Measurements from ENCODE around the gene COQ5.
A peak's percentile ranks its signal among the peaks of the same experiment; 100 is the strongest.
"Not testable (repeated sequence)": the region's sequence is repeated elsewhere in the genome, so short reads cannot be mapped to it uniquely, and the experiment has no call there.

The COQ5 gene

DNA sequence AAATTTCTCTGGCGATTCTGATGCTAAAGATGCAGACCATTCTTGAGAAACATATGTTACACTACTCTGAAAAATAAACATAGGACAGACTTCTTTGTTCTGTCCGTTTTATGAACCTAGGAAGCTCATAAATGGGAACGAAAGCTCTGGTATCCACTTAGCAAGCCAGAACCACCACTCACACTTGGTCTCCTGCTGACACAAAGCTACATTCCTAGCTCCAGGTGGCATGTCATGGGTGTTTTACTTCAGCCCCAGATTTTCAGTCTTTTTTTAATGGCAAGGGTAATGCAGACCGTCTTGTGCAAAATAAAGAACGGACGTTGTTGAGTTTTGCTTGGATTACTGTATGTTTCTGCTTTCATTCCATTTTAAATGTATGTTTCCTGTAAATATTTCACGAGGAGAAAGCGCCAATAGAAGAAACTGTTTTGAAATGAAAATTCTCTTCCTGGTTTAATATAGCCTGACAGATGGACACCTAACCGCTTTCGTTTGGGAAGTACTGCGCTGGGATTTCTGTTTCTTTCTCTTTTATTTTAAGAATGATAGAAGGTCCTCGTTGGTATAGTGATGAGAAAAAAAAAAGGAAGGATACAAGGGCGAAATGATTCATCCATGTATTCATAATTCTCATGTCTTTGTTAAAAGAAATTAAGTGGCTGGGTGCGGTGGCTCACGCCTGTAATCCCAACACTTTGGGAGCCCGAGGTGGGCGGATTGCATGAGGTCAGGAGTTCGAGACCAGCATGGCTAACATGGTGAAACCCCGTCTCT lies 871 bp upstream of the COQ5 start:
- no peak for DNase-seq (ENCODE audit: low spot score)

DNA sequence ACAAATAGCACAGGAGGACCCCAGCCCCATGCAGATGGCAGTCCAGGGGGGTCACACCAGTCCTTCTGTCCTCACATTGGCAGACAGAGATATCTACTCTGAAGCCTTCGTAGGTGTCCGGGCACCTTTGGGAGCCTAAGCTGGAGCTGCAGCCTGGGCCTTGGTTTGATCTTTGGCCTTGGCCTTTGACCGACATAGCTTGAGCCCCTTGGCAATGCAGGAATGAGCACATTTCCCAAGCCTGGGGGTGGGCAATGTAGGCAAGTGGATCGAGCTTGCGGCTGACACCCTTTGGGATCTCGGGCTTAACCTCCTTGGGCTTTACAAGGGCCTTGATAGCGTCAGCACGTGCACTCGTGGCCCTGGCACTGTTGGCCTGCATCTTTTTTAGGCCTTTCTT lies 6.4 kb downstream of the COQ5 start:
- no peak for DNase-seq (ENCODE audit: low spot score)

DNA sequence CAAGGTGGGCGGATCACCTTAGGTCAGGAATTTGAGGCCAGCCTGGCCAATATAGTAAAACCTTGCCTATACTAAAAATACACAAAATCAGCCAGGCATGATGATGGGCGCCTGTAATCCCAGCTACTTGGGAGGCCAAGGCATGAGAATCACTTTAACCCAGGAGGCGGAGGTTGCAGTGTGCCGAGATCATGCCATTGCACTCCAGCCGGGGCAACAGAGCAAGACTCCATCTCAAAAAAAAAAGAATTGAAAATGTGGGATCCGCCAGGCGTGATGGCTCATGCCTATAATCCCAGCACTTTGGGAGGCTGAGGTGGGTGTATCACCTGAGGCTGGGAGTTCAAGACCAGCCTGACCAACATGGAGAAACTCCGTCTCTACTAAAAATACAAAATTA lies 9.6 kb downstream of the COQ5 start:
- not testable (repeated sequence) for DNase-seq (ENCODE audit: low spot score)

GRCh38 chr12:120515496-120515895 lies 13.5 kb downstream of the COQ5 start:
- no peak for DNase-seq (ENCODE audit: low spot score)

DNA sequence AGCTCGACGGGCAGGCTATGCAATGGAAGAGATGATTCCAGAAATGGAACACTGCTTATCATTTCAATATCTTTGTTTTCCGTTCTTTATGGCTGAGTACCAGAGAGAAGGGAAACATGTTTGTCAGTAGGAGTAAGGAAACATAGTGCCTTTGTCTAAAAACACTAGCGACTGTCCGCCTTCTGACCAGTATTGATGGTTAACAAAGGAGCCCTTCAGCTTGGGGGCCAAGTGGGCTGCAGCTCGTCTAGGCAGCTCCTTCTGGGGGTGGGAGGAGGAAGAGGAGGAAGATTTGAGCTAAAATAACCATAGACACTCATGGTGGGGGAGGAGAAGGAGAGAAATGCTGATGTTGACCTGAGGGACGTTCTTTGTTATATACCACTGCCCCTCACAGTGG lies 15.0 kb downstream of the COQ5 start:
- no peak for DNase-seq (ENCODE audit: low spot score)

DNA sequence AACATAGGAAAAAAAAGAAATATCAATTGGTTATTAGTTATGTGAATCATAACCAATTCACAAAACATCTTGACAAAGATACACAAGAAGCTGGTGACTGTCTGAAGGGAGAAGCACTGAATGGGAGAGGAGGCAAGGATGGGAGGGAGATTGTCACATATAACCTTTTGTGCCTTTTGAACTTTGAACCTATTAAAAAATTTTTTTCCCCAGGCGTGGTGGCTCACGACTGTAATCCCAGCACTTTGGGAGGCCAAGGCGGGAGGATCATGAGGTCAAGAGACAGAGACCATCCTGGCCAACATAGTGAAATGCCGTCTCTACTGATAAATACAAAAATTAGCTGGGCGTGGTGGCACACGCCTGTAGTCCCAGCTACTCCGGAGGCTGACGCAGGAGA lies 20.4 kb downstream of the COQ5 start:
- no peak for DNase-seq (ENCODE audit: low spot score)

- no peak for DNase-seq (ENCODE audit: low spot score)
Measured at GRCh38 chr12:120504587-120504986, 24.4 kb downstream of the COQ5 start.

- DNase-seq (ENCODE audit: low spot score), result no peak
Measured at GRCh38 chr12:120500581-120500980, 28.4 kb downstream of the COQ5 start.

GRCh38 chr12:120498870-120499515 lies 30.0 kb downstream of the COQ5 start:
- no peak for DNase-seq (ENCODE audit: low spot score)

DNA sequence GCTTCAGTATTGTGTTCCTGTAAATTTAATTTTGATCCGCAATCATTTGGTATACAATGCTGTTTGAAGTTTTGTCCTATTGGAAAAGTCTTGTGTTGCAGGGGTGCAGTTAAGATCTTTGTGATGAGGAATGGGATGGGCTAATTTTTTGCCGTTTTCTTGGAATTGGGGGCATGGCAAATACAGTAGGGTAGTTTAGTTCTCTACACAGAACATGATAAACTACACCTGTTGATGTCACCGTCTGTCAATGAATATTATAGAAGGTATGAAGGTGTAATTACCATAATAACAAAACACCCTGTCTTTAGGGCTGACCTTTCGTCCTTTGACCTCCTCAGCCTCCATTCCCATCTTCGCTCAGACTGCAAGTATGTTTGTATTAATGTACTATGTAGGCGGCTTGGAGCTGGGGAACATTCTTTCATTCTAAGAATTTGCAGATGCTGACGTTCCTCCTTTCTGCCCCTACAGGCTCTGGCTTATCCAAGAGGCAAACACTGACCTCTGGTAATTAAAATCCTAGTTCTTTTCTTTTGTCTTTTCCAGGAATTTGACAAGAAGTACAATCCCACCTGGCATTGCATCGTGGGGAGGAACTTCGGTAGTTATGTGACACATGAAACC lies 31.3 kb downstream of the COQ5 start:
- no peak for DNase-seq (ENCODE audit: low spot score)

DNA sequence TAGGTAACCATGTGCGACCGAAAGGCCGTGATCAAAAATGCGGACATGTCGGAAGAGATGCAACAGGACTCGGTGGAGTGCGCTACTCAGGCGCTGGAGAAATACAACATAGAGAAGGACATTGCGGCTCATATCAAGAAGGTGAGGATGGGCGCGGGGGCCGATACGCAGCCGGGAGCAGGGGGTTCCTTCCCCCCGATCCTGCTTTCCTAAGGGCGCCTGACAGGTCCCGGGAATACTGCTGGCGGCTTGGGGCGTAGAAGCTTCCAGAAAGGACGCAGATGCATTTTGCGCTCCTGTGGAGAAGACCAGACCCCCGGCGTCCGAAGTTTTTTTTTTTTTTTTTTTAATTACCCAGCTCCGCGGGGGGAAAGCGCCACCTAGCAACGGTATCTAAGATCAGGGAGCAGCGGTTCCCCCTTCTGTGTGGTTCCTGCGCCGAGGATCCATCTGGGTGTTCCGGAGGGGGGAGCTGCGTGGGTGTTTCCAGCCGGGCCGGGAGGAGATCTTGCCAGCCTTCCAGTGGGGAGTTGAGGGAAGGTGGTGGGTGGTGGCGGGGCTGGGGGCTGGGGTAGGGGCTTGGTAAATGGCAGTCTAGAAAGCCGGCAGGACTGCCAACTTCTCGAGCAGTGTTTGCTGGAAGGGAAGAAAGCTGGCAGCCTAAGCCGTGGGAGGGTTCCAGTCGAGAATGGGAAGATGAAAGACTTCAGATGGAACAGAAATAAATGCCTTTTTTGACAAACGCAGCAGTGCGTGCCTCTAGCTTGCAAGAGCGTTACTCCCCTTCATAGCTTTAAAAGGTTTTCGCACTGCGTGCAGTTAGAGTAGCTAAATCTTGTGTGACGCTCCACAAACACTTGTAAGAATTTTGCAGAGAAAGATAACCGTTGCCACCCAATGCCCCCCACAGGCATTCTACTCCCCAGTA lies 32.3 kb downstream of the COQ5 start:
- DNase-seq (ENCODE audit: low spot score), result peak; percentile 47

DNA sequence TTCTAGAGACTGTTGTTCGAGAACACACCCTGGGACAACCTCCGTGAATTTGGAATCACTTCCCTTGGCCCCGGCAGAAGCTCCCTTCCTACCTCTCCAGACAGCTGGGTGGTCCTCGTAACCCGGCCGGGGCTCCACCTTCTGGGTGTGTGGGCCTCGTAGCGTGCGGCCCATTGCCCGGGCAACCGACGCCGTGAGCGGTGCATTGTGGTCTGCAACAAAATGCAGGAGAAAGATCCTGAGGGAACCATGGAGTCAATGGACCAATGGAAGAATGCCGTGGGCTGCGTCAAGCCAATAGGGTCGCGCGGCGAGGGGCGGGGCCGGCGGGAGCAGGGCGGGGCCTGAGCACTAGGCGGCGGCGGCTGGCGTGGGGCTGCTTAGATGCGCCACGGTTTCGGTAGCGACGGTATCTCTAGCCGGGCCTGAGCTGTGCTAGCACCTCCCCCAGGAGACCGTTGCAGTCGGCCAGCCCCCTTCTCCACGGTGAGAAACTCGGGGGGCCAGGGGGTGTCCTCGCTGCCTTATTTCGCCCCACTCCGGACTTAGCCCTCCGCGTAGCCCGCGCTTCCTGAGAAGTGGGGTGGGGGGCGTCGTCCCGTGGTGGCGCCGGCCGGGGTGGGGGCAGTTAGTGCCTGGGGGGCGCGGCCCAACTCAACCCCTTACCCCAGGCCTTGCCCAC lies 33.1 kb downstream of the COQ5 start, which contains the start of gene DYNLL1:
Gene DYNLL1, plus strand, starts transcription at position 383 of the 682 bp plus-strand sequence. CDS start 309 bp downstream, outside the sequence.
- peak; percentile 95 for DNase-seq (ENCODE audit: low spot score)

DNA sequence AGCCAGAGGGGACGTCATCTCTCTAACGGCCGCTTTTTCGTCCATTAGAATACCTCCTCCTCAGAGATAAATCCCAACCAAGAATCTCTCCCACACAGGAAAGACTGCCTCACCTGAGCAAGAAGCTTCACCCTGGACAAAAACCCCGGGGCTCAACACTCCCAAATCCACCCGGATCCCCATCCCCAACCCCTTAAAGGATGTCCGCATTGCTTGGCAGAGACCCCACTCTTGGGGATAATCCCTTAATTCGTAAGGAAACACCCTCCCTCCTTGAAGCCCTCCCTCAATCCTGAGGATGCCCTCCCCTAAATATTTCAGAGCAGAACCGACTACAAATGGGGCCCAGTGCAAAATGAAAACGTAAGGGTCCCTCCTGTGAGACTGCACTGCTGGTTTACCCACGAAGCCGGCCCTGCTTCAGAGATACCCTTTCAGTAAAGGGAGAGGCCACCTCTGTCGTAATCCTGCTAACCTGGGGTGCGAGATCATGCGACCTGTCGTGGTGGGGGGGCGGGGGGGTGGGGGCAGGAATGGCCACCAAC lies 33.7 kb downstream of the COQ5 start:
- DNase-seq (ENCODE audit: low spot score), result no peak

- no peak for DNase-seq (ENCODE audit: low spot score)
Measured at GRCh38 chr12:120490833-120491512, 38.0 kb downstream of the COQ5 start.

DNA sequence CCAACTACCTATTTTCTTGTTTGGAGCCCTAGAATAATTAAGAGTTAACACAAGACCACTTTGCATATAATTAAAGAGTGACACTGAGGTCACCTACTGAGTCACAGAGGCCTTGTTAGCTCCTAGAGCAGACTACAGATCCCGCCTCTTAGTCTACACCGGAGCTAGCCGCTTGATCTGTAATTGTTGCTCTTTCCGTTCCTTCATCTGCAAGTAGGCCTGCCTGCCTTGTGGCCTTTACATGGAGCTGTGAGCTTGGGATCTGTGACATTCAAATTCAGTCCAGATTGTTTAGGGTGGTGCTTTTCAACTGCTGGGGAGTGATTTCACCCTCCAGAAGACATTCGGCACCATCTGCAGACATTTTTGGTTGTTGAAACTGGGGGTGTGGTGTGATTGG lies 38.6 kb downstream of the COQ5 start:
- no peak for DNase-seq (ENCODE audit: low spot score)

GRCh38 chr12:120489018-120489417 lies 39.9 kb downstream of the COQ5 start:
- no peak for DNase-seq (ENCODE audit: low spot score)

DNA sequence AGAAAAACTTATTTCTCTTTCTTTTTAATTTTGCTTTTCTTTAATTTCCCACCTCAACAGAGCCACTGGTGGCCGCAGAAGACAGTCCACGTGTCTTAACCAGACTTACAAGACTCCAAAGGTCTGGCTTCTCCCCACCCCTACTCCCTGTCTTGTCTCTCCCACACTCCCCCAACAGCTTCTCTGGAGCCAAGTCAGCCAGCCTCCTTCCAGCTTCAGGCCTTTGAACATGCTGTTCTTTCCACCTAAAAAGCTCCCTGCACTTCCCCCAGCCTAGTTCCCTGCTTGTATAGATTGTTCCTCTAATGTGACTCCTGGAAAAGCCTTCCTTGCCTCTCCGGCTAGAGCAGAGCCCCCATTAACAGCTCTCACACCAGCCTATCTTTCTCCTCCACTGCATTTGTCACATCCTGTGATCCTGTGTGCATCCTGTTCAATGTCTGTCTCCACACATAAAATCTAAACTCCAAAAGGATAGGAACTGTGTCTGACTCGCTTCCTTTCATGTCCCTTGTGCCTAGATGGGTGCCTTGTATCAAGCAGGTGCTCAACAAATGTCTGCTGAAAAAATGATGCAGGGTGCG lies 40.8 kb downstream of the COQ5 start:
- no peak for DNase-seq (ENCODE audit: low spot score)

DNA sequence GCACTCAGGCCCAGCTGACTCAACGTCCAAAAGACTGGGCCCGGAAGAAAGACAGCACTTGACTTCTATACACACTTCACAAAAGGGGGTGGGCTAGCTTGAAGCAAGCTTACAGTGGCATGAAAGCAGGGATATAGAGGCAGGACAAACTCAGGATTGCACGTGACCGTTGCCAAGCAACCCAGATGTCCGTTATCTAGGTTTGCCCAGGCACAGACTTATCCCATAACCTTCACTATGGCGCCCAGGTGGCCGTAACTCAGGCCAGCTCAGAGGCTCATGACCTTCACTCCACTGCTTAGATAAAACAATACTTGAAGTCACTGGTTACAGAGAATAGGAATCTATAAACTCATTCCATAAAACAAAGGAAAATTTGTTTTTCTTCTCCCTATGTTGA lies 41.4 kb downstream of the COQ5 start:
- not testable (repeated sequence) for DNase-seq (ENCODE audit: low spot score)

GRCh38 chr12:120485961-120486881 lies 42.7 kb downstream of the COQ5 start:
- DNase-seq (ENCODE audit: low spot score), result no peak
